Osteocyte (in vitro differentiated cells): Measurements from ENCODE around the gene CREB3L2. TPM values are rescaled to one million over a fixed set of nuclear protein-coding genes. Genes with fewer than 3 reads are reported as not detected.
"Not testable (repeated sequence)": the region's sequence is repeated elsewhere in the genome, so short reads cannot be mapped to it uniquely, and the experiment has no call there.

Experiments
- DNase-seq: peaks from one replicate; pipeline ENCODE4 v3.0.0; 2021; ENCODE audit warnings: mixed read lengths; ENCODE audit not compliant: unreplicated experiment; ENCODE audit errors: extremely low spot score
- H3K27ac Mint-ChIP-seq: one replicate; pipeline ENCODE4 v1.8.0; 2021; ENCODE audit warnings: mild to moderate bottlenecking, mixed read lengths; ENCODE audit not compliant: unreplicated experiment
- H3K27me3 Mint-ChIP-seq: one replicate; pipeline ENCODE4 v1.8.0; 2021; ENCODE audit warnings: mixed read lengths; ENCODE audit not compliant: unreplicated experiment
- H3K36me3 Mint-ChIP-seq: one replicate; pipeline ENCODE4 v1.8.0; 2021; ENCODE audit warnings: mixed read lengths; ENCODE audit not compliant: unreplicated experiment
- H3K4me1 Mint-ChIP-seq: one replicate; pipeline ENCODE4 v1.8.0; 2021; ENCODE audit warnings: mixed read lengths; ENCODE audit not compliant: unreplicated experiment
- H3K4me3 Mint-ChIP-seq: one replicate; pipeline ENCODE4 v1.8.0; 2021; ENCODE audit warnings: mild to moderate bottlenecking, moderate library complexity, mixed read lengths; ENCODE audit not compliant: unreplicated experiment
- H3K9me3 Mint-ChIP-seq: one replicate; pipeline ENCODE4 v1.8.0; 2021; ENCODE audit warnings: mixed read lengths; ENCODE audit not compliant: unreplicated experiment
- total RNA-seq: library from RNA; stranded (reverse); gene quantifications from 2 replicates; pipeline ENCODE4 v1.2.1, GENCODE V29; 2021
- TF ChIP-seq, protein P1 (sequence below): fragments of 200-600 bp; sonication (generic); IDR thresholded peaks from 2 replicates; pipeline ENCODE4 v1.5.0; 2021; ENCODE audit warnings: antibody characterized with exemption, mild to moderate bottlenecking, moderate library complexity

Gene CREB3L2
- total RNA-seq, 1 donor from 2014 or later: 144 TPM

DNA sequence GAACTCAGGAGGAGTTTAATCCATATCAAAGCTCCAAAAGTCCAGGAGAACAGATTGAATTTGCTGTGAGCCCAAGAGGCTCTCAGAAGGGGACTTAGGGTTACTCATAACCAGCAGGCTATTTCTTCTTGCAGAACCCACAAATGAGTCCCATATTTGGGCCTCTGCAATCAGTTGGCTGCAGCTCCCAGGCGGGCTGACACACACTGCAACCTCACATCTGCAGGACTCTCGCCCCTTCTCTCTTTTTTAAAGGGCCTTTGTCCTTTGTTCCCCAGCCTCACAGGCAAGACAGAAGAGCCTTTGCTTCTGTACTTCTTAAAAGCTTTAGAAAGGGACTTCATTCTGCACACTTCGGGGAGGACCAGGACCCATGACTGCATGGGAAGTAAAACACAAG lies 26.7 kb downstream of the CREB3L2 start:
- no peak for DNase-seq
- Mint-ChIP-seq H3K4me1 (peaks cover 82% of the 10 kb centered on the region), H3K4me3 (no peak overlapping the region)

DNA sequence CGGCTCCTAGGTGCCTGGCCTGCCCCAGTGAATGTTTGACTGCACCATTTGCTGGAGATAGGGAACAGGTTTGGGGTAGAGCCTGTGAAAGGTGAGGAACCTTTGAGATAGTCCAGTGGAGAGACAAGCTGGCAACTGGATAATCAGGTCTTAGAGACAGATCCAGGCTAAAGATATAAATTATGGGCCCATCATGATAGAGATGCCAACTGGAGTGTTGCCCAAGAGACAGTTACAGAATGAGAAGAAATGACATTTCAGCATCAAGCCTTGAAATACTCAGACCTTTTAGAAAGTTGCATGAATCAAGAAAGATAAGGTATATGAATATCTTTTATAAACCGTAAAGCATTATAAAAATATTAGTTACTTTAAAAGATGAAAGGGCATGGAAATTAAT lies 27.1 kb downstream of the CREB3L2 start:
- Mint-ChIP-seq H3K27ac (peak overlapping the region; percentile 43), H3K36me3 (peaks cover 4% of the 10 kb centered on the region), H3K4me3 (no peak overlapping the region), H3K4me1 (peaks cover 82% of the 10 kb centered on the region), H3K9me3 (no peaks in the 10 kb centered on the region), H3K27me3 (no peaks in the 10 kb centered on the region)
- no peak for DNase-seq
- TF ChIP-seq, protein P1, sequence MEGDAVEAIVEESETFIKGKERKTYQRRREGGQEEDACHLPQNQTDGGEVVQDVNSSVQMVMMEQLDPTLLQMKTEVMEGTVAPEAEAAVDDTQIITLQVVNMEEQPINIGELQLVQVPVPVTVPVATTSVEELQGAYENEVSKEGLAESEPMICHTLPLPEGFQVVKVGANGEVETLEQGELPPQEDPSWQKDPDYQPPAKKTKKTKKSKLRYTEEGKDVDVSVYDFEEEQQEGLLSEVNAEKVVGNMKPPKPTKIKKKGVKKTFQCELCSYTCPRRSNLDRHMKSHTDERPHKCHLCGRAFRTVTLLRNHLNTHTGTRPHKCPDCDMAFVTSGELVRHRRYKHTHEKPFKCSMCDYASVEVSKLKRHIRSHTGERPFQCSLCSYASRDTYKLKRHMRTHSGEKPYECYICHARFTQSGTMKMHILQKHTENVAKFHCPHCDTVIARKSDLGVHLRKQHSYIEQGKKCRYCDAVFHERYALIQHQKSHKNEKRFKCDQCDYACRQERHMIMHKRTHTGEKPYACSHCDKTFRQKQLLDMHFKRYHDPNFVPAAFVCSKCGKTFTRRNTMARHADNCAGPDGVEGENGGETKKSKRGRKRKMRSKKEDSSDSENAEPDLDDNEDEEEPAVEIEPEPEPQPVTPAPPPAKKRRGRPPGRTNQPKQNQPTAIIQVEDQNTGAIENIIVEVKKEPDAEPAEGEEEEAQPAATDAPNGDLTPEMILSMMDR: no peak

More for the DNA sequence above, 26.7 kb downstream of the CREB3L2 start:
- peak overlapping the region; percentile 43 for H3K27ac Mint-ChIP-seq
- H3K27me3 Mint-ChIP-seq: no peaks in the 10 kb centered on the region
- H3K36me3 Mint-ChIP-seq: peaks cover 4% of the 10 kb centered on the region
- TF ChIP-seq, protein P1: no peak
- H3K9me3 Mint-ChIP-seq: no peaks in the 10 kb centered on the region

DNA sequence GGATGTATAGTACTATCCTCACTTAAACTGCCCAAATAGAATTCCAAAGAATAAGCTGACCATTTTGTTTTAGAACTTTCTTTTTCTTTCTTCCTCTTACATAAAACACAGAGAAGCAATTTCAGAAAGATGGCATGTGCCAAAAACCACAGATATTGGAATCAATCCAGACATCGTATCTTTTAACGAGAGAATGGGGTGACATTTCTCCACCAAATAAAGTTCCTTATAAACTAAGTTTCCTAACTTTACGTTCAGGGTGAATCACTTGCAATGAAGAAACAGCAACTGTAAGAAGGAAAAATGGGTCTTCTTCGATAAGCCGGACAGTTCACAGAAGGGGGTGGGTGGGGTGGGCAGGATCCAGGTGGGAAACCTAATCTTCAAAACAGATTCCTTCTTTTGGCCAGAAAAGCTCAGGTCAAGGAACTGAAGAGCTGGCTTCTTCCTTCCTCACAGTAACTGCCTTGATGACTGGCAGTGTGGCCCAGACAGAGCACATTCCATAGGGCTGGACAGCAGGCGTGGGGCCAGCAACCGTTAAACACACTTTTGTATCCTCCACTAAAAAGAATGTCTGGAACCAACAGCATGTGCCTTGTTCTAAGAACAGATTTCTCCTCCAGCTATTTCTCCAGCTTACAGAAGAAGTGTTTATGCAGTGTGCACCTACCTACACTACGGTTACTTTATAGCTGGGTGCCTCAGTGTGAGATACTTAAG lies 31.5 kb downstream of the CREB3L2 start:
- DNase-seq: no peak
- H3K27me3 Mint-ChIP-seq: no peaks in the 10 kb centered on the region
- peaks cover 6% of the 10 kb centered on the region for H3K9me3 Mint-ChIP-seq
- TF ChIP-seq, protein P1: no peak
- peaks cover 83% of the 10 kb centered on the region for H3K4me1 Mint-ChIP-seq
- H3K36me3 Mint-ChIP-seq: peaks cover 13% of the 10 kb centered on the region
- H3K27ac Mint-ChIP-seq: peak overlapping the region; percentile 96
- peak overlapping the region; percentile 44 for H3K4me3 Mint-ChIP-seq

DNA sequence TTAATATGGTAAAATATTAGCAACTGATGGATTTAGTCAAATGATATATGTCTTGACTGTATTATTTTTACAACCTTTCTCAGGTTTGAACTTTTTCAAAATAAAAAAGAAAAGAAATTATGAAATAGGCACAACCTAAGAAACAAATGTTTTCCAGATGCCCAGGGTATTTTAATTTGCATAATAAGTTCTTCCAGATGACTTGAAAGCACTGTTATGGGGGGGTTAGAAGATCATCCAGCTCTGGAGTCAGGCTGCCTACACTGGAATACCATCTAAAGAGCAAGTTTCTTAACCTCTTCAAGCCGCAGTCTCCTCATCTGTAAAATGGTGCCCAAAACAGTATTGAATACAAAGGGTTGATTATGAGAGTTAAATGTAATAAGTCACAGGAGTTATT lies 32.1 kb downstream of the CREB3L2 start:
- Mint-ChIP-seq H3K27me3 (no peaks in the 10 kb centered on the region), H3K27ac (peak overlapping the region; percentile 96), H3K4me1 (peaks cover 80% of the 10 kb centered on the region)

DNA sequence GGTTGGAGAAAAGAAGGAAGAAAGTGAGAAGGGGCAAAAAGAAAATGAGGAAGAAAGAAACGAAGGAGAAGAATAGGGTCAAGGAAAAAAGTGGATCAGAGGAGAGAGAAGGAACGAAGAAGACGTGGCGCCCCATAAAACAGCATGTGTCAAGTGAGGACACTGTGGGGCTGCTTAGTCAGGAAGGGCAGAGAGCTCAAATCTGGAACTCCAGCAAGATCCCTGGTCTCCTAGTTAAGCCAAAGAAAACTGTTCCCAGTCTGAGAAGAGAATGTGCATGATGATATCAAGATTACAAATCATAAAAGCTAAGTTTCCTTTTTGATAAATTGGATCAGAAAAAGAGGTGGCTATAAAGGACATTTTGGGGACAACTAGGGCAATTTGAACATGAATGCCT lies 33.0 kb downstream of the CREB3L2 start:
- Mint-ChIP-seq H3K27ac (peak overlapping the region; percentile 87), H3K27me3 (no peaks in the 10 kb centered on the region), H3K36me3 (peaks cover 9% of the 10 kb centered on the region), H3K4me1 (peaks cover 77% of the 10 kb centered on the region), H3K4me3 (no peak overlapping the region), H3K9me3 (peaks cover 6% of the 10 kb centered on the region)
- no peak for DNase-seq
- TF ChIP-seq, protein P1: no peak

More for the DNA sequence above, 32.1 kb downstream of the CREB3L2 start:
- no peak for DNase-seq
- Mint-ChIP-seq H3K36me3 (peaks cover 13% of the 10 kb centered on the region), H3K9me3 (peaks cover 6% of the 10 kb centered on the region), H3K4me3 (peak overlapping the region; percentile 35)
- TF ChIP-seq, protein P1: no peak

DNA sequence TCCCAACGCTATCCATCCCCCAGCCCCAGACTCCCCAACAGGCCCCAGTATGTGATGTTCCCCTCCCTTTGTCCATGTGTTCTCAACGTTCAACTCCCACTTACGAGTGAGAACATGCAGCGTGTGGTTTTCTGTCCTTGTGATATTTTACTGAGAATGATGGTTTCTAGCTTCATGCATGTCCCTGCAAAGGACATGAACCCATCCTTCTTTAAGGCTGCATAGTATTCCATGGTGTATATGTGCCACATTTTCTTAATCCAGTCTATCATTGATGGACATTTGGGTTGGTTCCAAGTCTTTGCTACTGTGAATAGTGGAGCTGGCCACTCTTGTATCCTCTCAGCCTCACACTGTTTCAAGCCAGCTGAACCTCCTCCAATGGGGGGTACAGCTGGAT lies 33.5 kb downstream of the CREB3L2 start:
- H3K4me3 Mint-ChIP-seq, DNase-seq, H3K9me3 Mint-ChIP-seq, H3K27me3 Mint-ChIP-seq, H3K36me3 Mint-ChIP-seq: not testable (repeated sequence)
- Mint-ChIP-seq H3K4me1 (peaks cover 82% of the 10 kb centered on the region), H3K27ac (peak overlapping the region; percentile 87)
